GM12865 (cell line): ENCODE results near the gene GRAMD4.

ENCODE experiments used
- DNase-seq: peaks from one replicate; pipeline ENCODE4 v3.0.0; 2010; ENCODE audit warnings: low read depth
- H3K4me3 ChIP-seq: 2 replicates; pipeline ENCODE4 v1.5.1; 2011; ENCODE audit warnings: mild to moderate bottlenecking, low read depth, low read length, control low read depth
- TF ChIP-seq, protein P1 (sequence below): IDR thresholded peaks from 2 replicates; pipeline ENCODE4 v1.5.1; 2011; ENCODE audit warnings: low read length, control low read depth, low read depth, inconsistent platforms; ENCODE audit not compliant: insufficient read depth; ENCODE audit errors: missing control alignments

GRAMD4 gene

DNA sequence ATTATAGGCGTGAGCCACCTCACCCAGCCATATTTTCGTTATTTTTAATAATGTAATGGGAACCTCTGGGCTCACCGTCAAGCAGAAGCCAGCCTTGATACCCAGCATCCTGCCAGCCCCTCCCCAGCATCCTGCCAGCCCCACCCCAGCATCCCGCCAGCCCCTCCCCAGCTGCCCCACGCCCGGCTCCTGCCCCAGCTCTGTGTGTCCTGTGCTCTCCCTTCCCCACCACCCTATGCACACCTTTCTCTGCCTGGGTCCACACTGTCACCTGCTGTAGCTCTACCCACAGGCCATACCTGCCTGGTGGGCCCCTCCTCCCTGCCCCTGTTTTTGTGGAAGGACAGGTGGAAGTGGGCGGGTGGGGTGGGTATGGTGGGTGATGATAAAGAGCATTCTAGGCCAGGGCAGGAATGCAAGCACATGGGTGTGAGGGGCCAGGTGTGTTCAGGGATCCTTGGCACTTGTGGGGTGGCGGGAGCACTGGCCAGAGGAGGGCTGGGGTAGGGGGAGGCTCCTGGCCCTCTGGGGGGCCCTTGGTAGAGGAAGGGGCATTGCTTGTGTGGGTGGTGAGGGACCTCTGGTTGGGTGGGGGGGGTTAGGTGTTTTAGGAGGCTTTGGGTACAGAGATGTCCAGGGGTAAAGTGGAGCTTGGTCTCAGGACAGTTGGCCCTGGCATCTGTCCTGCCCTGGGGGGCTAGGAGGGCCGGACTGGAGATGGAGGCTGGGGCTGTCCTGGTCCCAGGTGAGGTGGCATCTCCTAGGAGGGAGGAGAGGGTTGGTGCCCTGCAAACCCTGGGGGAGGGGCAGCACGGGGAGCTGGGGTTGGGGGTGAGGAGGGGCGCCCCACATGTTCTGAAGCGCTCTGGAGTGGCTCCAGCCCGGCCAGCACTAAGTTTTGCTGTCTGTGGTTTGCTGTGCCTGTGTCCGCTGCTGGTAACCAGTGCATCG, 25.9 kb upstream of the GRAMD4 start:
- TF ChIP-seq, protein P1, sequence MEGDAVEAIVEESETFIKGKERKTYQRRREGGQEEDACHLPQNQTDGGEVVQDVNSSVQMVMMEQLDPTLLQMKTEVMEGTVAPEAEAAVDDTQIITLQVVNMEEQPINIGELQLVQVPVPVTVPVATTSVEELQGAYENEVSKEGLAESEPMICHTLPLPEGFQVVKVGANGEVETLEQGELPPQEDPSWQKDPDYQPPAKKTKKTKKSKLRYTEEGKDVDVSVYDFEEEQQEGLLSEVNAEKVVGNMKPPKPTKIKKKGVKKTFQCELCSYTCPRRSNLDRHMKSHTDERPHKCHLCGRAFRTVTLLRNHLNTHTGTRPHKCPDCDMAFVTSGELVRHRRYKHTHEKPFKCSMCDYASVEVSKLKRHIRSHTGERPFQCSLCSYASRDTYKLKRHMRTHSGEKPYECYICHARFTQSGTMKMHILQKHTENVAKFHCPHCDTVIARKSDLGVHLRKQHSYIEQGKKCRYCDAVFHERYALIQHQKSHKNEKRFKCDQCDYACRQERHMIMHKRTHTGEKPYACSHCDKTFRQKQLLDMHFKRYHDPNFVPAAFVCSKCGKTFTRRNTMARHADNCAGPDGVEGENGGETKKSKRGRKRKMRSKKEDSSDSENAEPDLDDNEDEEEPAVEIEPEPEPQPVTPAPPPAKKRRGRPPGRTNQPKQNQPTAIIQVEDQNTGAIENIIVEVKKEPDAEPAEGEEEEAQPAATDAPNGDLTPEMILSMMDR: no peak
- no peak for DNase-seq
- H3K4me3 ChIP-seq: no peak overlapping the region

DNA sequence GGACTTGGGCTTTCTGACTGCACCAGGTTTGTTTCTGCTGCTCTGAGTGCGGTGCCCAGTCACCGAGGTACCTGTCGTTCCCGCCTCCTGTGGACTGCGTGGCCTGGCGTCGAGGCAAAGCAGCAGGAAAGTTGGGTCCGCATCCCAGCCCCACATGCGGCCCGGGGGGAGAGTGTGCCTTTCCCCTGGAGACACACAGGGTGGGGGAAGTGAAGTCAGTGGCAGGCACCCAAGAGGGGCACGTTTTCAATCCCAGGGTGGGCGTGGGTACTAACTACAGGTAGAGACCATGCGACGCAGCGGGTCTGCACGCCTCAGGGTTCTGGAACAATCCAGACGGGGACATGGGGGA, 25.3 kb upstream of the GRAMD4 start:
- no peak overlapping the region for H3K4me3 ChIP-seq
- TF ChIP-seq, protein P1: no peak
- DNase-seq: no peak

DNA sequence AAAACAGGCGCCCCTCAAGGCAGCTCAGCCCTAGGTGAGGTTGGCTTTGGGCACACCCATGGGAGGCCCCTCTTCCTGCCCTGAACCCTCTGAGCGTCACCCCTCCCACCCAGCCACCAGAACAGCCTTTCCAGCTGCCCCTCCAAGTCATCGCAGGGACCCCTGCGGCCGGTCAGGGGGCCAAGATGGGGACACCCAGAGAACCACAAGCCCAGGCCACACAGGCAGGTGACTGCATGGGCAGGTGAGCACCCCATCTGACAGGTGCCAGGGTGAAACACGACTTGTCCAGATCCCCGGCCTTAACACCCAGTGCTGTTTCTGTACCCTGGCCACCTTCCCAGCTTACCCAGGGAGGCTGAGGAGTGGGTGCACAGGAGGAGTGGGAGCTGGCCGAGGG, 24.6 kb upstream of the GRAMD4 start:
- TF ChIP-seq, protein P1: no peak
- no peak overlapping the region for H3K4me3 ChIP-seq

DNA sequence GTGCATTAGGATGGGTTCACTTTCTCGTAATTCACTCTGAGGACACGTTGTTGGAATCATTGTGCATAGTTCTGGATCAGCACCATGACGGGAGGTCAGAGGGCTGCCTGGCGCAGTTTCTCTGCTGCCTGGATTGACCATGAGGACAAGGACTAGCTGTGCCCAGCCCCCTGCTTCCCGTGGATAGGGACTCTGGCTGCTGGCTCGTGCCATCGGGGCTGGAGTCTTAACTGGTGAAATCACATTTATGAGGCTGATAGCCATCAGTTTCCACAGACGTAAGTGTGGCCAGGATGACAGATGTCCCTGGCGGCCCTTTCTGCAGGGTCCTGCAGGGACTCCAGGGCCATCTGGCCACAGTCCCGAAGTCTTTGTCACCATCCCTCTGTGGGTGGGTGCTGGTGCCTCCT, 24.1 kb upstream of the GRAMD4 start:
- TF ChIP-seq, protein P1: no peak
- no peak for DNase-seq
- no peak overlapping the region for H3K4me3 ChIP-seq

More for the DNA sequence above, 24.6 kb upstream of the GRAMD4 start:
- DNase-seq: no peak

DNA sequence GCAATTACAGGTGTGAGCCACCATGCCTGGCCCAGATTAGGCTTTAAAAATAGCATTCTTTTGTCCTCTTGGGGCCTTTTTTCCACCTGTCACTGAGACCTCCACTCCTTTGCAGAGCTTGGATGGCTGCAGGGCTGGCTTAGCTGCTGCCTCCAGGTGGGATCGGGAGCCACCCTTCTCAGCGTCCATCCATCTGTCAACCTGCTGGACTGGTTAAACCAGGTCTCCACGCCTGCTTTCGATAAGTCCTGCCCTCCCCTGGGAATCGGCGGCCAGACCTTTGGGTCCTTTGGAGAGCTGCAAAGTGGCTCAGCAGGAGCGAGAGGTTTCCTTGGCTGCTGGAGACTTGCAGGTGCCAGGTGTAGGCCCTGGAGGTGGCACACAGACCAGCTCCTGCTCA, 23.4 kb upstream of the GRAMD4 start:
- no peak for DNase-seq
- H3K4me3 ChIP-seq: no peak overlapping the region
- TF ChIP-seq, protein P1: no peak

DNA sequence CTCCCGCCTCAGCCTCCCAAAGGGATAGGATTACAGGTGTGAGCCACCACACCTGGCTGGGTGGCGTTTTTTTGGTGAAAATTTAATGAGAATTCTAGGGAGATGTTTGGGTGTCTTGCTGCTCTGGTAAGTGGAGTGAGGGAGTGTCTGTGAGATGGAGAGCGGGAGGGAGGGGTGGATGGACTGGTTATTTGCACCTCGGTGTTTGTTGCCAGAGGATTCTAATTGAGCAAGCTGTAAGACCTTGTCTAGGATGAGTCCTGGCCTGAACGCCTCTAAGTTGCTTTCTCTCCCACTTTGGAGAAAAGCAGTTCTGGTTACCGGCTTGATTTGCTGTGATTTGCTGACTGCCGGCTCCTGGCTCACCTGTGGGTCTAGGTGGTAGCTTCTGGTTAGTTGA, 22.0 kb upstream of the GRAMD4 start:
- DNase-seq: no peak
- TF ChIP-seq, protein P1: no peak

More for the DNA sequence above, 22.0 kb upstream of the GRAMD4 start:
- no peak overlapping the region for H3K4me3 ChIP-seq
